Vagina (tissue), 2 donors: ENCODE measurements around the gene SEC31A.

Experiments used
- POLR2AphosphoS5 ChIP-seq, 2 donors: sonication (generic); formaldehyde crosslinking; IDR thresholded peaks; one replicate each; pipeline ENCODE4 v1.9.0; 2017; ENCODE audit warnings: antibody characterized with exemption in 2 of 2, mild to moderate bottlenecking in 2 of 2, low read depth in 1 of 2; ENCODE audit not compliant: insufficient read depth in 1 of 2
- TF ChIP-seq, protein P1 (sequence below), 3 experiments: fragments of 450-650 bp in 2 of 3; fragments of 200-600 bp in 1 of 3; sonication (generic) in 1 of 3; IDR thresholded peaks; one replicate each; pipeline ENCODE4 v1.5.1; 2017 to 2019; ENCODE audit warnings: antibody characterized with exemption in 3 of 3, mild to moderate bottlenecking in 2 of 3, moderate library complexity in 2 of 3

DNA sequence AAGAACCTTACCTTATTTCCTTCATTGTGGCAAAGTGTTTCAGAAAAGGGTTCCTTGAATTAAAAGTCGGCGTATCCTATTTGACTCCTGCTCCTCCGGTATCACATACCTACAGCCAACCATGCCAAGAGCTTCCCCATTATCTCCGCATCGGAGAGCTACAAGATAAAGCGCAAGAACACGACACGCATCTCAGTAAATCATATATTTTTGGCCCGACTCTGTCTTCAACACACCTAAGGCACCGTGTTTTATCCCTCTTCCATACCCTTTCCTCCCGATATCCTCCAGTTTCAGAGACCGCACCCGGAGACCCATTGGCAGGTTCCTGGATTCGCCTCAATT is 9.1 kb upstream of the SEC31A start:
- TF ChIP-seq, protein P1, sequence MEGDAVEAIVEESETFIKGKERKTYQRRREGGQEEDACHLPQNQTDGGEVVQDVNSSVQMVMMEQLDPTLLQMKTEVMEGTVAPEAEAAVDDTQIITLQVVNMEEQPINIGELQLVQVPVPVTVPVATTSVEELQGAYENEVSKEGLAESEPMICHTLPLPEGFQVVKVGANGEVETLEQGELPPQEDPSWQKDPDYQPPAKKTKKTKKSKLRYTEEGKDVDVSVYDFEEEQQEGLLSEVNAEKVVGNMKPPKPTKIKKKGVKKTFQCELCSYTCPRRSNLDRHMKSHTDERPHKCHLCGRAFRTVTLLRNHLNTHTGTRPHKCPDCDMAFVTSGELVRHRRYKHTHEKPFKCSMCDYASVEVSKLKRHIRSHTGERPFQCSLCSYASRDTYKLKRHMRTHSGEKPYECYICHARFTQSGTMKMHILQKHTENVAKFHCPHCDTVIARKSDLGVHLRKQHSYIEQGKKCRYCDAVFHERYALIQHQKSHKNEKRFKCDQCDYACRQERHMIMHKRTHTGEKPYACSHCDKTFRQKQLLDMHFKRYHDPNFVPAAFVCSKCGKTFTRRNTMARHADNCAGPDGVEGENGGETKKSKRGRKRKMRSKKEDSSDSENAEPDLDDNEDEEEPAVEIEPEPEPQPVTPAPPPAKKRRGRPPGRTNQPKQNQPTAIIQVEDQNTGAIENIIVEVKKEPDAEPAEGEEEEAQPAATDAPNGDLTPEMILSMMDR (IDR thresholded peaks at IDR 0.05) = no peak
- no peak for TF ChIP-seq POLR2AphosphoS5 (IDR thresholded peaks at IDR 0.05; ENCODE audit: insufficient read depth in 1 of 2, low read depth in 1 of 2)
